Gastroesophageal sphincter (tissue), 3 donors: ENCODE results near the gene SH3RF3.

Source experiments
- POLR2A ChIP-seq, 2 donors: fragments of 450-650 bp; IDR thresholded peaks; one replicate each; pipeline ENCODE4 v1.6.1; 2017; ENCODE audit warnings: antibody characterized with exemption in 2 of 2, mild to moderate bottlenecking in 2 of 2, moderate library complexity in 1 of 2
- TF ChIP-seq, protein P1 (sequence below), 4 experiments: fragments of 200-600 bp in 2 of 4; fragments of 450-650 bp in 2 of 4; sonication (generic) in 1 of 4; IDR thresholded peaks; one replicate each; pipeline ENCODE4 v1.5.1; 2017 to 2019; ENCODE audit warnings: antibody characterized with exemption in 4 of 4, mild to moderate bottlenecking in 2 of 4, moderate library complexity in 2 of 4

GRCh38 chr2:109183871-109184270, 54.9 kb downstream of the SH3RF3 start:
- TF ChIP-seq, protein P1, sequence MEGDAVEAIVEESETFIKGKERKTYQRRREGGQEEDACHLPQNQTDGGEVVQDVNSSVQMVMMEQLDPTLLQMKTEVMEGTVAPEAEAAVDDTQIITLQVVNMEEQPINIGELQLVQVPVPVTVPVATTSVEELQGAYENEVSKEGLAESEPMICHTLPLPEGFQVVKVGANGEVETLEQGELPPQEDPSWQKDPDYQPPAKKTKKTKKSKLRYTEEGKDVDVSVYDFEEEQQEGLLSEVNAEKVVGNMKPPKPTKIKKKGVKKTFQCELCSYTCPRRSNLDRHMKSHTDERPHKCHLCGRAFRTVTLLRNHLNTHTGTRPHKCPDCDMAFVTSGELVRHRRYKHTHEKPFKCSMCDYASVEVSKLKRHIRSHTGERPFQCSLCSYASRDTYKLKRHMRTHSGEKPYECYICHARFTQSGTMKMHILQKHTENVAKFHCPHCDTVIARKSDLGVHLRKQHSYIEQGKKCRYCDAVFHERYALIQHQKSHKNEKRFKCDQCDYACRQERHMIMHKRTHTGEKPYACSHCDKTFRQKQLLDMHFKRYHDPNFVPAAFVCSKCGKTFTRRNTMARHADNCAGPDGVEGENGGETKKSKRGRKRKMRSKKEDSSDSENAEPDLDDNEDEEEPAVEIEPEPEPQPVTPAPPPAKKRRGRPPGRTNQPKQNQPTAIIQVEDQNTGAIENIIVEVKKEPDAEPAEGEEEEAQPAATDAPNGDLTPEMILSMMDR (IDR thresholded peaks at IDR 0.05) = no peak
- TF ChIP-seq POLR2A (IDR thresholded peaks at IDR 0.05) = no peak
